Ureter (tissue), 1 donor: ENCODE results near the gene NUDT16L1. TPM values are rescaled to one million over a fixed set of nuclear protein-coding genes. Genes with fewer than 3 reads are reported as not detected.

Experiments used
- DNase-seq: peaks from one replicate; pipeline ENCODE4 v3.0.0-alpha.2; 2020; ENCODE audit warnings: low spot score
- total RNA-seq: library from RNA; stranded (reverse); gene quantifications from one replicate; pipeline ENCODE4 v1.2.4, GENCODE V29; 2023
- donor health status: DM: yes; HTN: yes; CAD: no.

Gene NUDT16L1
- total RNA-seq, 1 donor from 2014 or later = 33.1 TPM

GRCh38 chr16:4682084-4682591 is 11.2 kb upstream of the NUDT16L1 start:
- DNase-seq = no peak

GRCh38 chr16:4682616-4683254 is 10.6 kb upstream of the NUDT16L1 start:
- no peak for DNase-seq

GRCh38 chr16:4683255-4684057 is 9.9 kb upstream of the NUDT16L1 start:
- no peak for DNase-seq

GRCh38 chr16:4684058-4684715 is 9.2 kb upstream of the NUDT16L1 start:
- DNase-seq = no peak

GRCh38 chr16:4684763-4685162 is 8.6 kb upstream of the NUDT16L1 start:
- DNase-seq = no peak

- no peak for DNase-seq
These were observed 8.1 kb upstream of the NUDT16L1 start for GRCh38 chr16:4685292-4685691.

GRCh38 chr16:4685776-4686496 is 7.4 kb upstream of the NUDT16L1 start:
- DNase-seq = peak; percentile 35

GRCh38 chr16:4686497-4687210 is 6.7 kb upstream of the NUDT16L1 start:
- DNase-seq = peak; percentile 39

GRCh38 chr16:4687416-4687815 is 5.9 kb upstream of the NUDT16L1 start:
- DNase-seq = no peak

- DNase-seq = peak; percentile 40
These were observed 5.3 kb upstream of the NUDT16L1 start for GRCh38 chr16:4687946-4688673.

GRCh38 chr16:4688674-4689045 is 4.7 kb upstream of the NUDT16L1 start:
- peak; percentile 43 for DNase-seq

- DNase-seq = peak; percentile 39
These were observed 4.2 kb upstream of the NUDT16L1 start for GRCh38 chr16:4689091-4689671.

- DNase-seq = peak; percentile 42
These were observed 3.3 kb upstream of the NUDT16L1 start for GRCh38 chr16:4689864-4690704.

- DNase-seq = peak; percentile 43
These were observed 2.3 kb upstream of the NUDT16L1 start for GRCh38 chr16:4690946-4691665.

- peak; percentile 45 for DNase-seq
These were observed 1.5 kb upstream of the NUDT16L1 start for GRCh38 chr16:4691666-4692412.

- no peak for DNase-seq
These were observed 684 bp upstream of the NUDT16L1 start for GRCh38 chr16:4692460-4693295.
